Measurements from ENCODE around the gene RBSN. TPM values are rescaled to one million over a fixed set of nuclear protein-coding genes. Genes with fewer than 3 reads are reported as not detected.

Gene RBSN
- total RNA-seq, 4 donors from 2014 or later, result 26.6 to 43.9 (median 34.5) TPM

- Histone ChIP-seq H3K4me3 (peak within 1 kb of the TSS; percentile 64 to 91 (median 78)), H3K27ac (peak within 1 kb of the TSS; percentile 44 to 84 (median 74)), H3K4me1 (peaks cover 0 to 16% (median 14%) of the 10 kb centered on the region in 4 donors), H3K9me3 (no peaks in the 10 kb centered on the region), H3K36me3 (peaks cover 0 to 6% (median 0%) of the 10 kb centered on the region in 3 donors), H3K27me3 (no peaks in the 10 kb centered on the region)
- WGBS, 2 donors, result 1 to 2% methylated on average over 17 to 37 of the region's 69 CpGs
- peak; percentile 74 to 82 for DNase-seq (ENCODE audit: low spot score in 2 of 2)
- TF ChIP-seq POLR2A (IDR thresholded peaks at IDR 0.05) (peak; percentile 60 to 84), EP300 (IDR thresholded peaks at IDR 0.05) (peak; percentile 76 to 96), CTCF (IDR thresholded peaks at IDR 0.05) (no peak)
Measured at GRCh38 chr3:15064835-15065549, 34.0 kb downstream of the RBSN start, which contains the start of gene MRPS25. TSS of gene MRPS25 (minus strand) at chr3:15065315. CDS start at chr3:15065194, 121 bp downstream.

DNA sequence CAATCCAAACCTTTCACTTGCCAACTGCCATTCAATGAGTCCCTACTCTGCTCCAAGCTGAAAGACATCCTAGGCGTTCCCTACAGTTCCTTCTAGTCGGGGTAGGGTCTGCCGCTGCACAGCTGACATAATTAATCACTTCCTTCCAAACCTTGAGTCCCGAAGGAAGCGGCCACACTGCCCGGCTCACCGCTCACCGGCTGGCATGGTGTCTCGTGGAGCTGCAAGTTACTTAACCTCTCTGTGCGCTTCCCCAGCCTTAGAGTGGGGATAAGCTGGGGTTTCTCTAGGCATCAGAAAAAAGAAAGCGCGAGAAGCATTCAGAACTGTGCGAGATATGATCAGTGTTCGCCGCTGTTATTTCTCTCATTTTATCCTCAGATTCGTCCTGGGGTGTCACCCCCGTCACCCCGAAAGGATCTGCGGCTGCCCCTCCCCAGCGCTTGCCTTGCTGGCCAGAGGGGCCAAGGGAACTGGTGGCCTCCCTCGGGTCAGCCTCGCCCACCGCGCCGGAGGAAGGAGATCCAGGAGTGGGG lies 34.6 kb downstream of the RBSN start:
- Histone ChIP-seq H3K4me1 (peaks cover 0 to 16% (median 14%) of the 10 kb centered on the region in 4 donors), H3K9me3 (no peaks in the 10 kb centered on the region), H3K36me3 (peaks cover 0 to 7% (median 0%) of the 10 kb centered on the region in 3 donors), H3K4me3 (peak overlapping the region; percentile 64 to 91 (median 78)), H3K27me3 (no peaks in the 10 kb centered on the region), H3K27ac (peak overlapping the region in 3 of 4 donors; percentile 44 to 84 (median 76))
- peak in 1 of 2 donors; percentile 17 for DNase-seq (ENCODE audit: low spot score in 2 of 2)
- WGBS, 2 donors, result 0 to 2% methylated on average over 25 of the region's 25 CpGs
- TF ChIP-seq POLR2A (IDR thresholded peaks at IDR 0.05) (no peak), CTCF (IDR thresholded peaks at IDR 0.05) (no peak), EP300 (IDR thresholded peaks at IDR 0.05) (no peak)

DNA sequence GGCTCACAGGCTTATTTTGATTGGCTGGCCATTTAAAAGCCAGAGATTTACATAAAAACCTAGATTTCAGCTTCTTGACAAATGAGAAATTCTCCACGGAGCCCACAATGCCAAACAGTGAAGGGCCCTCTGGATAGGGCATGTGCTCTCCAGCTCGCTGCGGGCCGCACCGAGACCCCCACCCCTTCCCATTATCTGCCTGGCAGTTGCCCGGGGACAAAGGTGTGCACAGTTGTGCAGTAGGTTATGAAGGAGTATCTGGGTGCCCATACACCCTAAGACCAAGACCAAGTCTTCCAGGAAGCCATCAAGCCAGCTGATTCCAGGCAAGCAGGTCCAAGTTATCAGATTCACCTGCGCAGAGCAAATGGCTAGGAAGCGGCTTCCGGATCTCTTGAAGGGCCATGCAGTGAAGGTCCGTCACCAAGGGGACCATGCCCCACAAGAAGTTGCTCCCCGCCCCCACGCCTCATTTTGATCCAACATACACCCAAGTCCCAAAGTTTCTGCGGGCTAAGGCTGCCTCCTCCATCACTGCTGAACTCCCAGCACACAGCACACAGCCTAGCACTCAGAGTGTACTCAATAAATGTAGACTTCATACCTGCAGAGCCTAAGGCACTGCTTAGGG lies 35.2 kb downstream of the RBSN start:
- peaks cover 0 to 13% (median 0%) of the 10 kb centered on the region in 3 donors for H3K36me3 ChIP-seq
- H3K4me1 ChIP-seq, result peaks cover 0 to 16% (median 14%) of the 10 kb centered on the region in 4 donors
- no peak for DNase-seq (ENCODE audit: low spot score in 2 of 2)
- H3K9me3 ChIP-seq, result no peaks in the 10 kb centered on the region
- H3K4me3 ChIP-seq, result peak overlapping the region; percentile 64 to 91 (median 78)
- TF ChIP-seq EP300 (IDR thresholded peaks at IDR 0.05), result no peak
- TF ChIP-seq POLR2A (IDR thresholded peaks at IDR 0.05), result no peak
- TF ChIP-seq CTCF (IDR thresholded peaks at IDR 0.05), result no peak
- H3K27ac ChIP-seq, result peak overlapping the region in 2 of 4 donors; percentile 27 to 76
- WGBS, 2 donors, result 83 to 87% methylated on average over 12 to 13 of the region's 13 CpGs
- H3K27me3 ChIP-seq, result no peaks in the 10 kb centered on the region

GRCh38 chr3:15063238-15063637 lies 35.7 kb downstream of the RBSN start:
- Histone ChIP-seq H3K36me3 (peaks cover 0 to 18% (median 0%) of the 10 kb centered on the region in 3 donors), H3K4me3 (no peak overlapping the region), H3K9me3 (no peaks in the 10 kb centered on the region), H3K4me1 (peaks cover 0 to 16% (median 14%) of the 10 kb centered on the region in 4 donors), H3K27me3 (no peaks in the 10 kb centered on the region), H3K27ac (peak overlapping the region in 2 of 4 donors; percentile 20 to 27)
- TF ChIP-seq EP300 (IDR thresholded peaks at IDR 0.05) (no peak), CTCF (IDR thresholded peaks at IDR 0.05) (no peak), POLR2A (IDR thresholded peaks at IDR 0.05) (no peak)
- WGBS, 2 donors, result 72 to 91% methylated on average over 4 of the region's 4 CpGs
- no peak for DNase-seq (ENCODE audit: low spot score in 2 of 2)

Data from tibial nerve (tissue), 4 donors.